ENCODE data around the gene CDT1.

- no peak for TF ChIP-seq EGR1 (IDR thresholded peaks at IDR 0.05; ENCODE audit: low read depth)
- TF ChIP-seq POLR2A (IDR thresholded peaks at IDR 0.05; ENCODE audit: borderline replicate concordance, extremely low read depth, insufficient read depth, insufficient read length), result no peak
Measured at GRCh38 chr16:88800277-88800592, 3.4 kb upstream of the CDT1 start.
